H1 (cell line): ENCODE data around the gene TOB1. TPM values are rescaled to one million over a fixed set of nuclear protein-coding genes. Genes with fewer than 3 reads are reported as not detected.

Experiments used
- CTCF ChIA-PET: fragments of 300-600 bp; sonication (Branson Sonifier 250); formaldehyde crosslinking; loops from one replicate; lab custom pipeline; 2021; ENCODE audit not compliant: partially characterized antibody; lab: Charles Lee
- POLR2A ChIA-PET: fragments of 300-600 bp; sonication (Branson Sonifier 250); formaldehyde crosslinking; loops from one replicate; lab custom pipeline; 2021; ENCODE audit warnings: inconsistent platforms; ENCODE audit not compliant: partially characterized antibody; lab: Charles Lee
- DNase-seq, 2 experiments: peaks; one replicate each; pipeline versions ENCODE4 v3.0.0 to v3.0.0-alpha.2; 2010 to 2022; ENCODE audit warnings: low spot score in 2 of 2, low read depth in 1 of 2, mixed read lengths in 1 of 2
- FAIRE-seq: peaks from 2 replicates; lab custom pipeline; 2011; peaks lifted over from hg19 to GRCh38; lab: Jason Lieb, UNC
- H2AFZ ChIP-seq: 2 replicates; pipeline ENCODE4 v1.8.1; 2012; ENCODE audit warnings: low read length, inconsistent platforms
- H2AK5ac ChIP-seq: 2 replicates; pipeline ENCODE4 v1.6.1; 2013; ENCODE audit warnings: low read depth, low read length
- H2BK120ac ChIP-seq: replicated peaks from 2 replicates; pipeline ENCODE3; 2013; ENCODE audit warnings: low read depth, low read length, inconsistent platforms
- H2BK12ac ChIP-seq: 2 replicates; pipeline ENCODE4 v1.6.1; 2013; ENCODE audit warnings: low read depth, low read length
- H2BK15ac ChIP-seq: 2 replicates; pipeline ENCODE4 v1.6.1; 2013; ENCODE audit warnings: low read length
- H2BK20ac ChIP-seq: 2 replicates; pipeline ENCODE4 v1.6.1; 2013; ENCODE audit warnings: low read length
- H2BK5ac ChIP-seq: 2 replicates; pipeline ENCODE4 v1.6.1; 2013; ENCODE audit warnings: low read depth, low read length
- H3K14ac ChIP-seq: 2 replicates; pipeline ENCODE4 v1.6.1; 2013; ENCODE audit warnings: inconsistent platforms; ENCODE audit not compliant: insufficient read length
- H3K18ac ChIP-seq: 2 replicates; pipeline ENCODE4 v1.6.1; 2013; ENCODE audit warnings: low read length; ENCODE audit errors: extremely low read depth
- H3K23ac ChIP-seq: 2 replicates; pipeline ENCODE4 v1.6.1; 2013; ENCODE audit warnings: inconsistent platforms; ENCODE audit not compliant: insufficient read length
- H3K23me2 ChIP-seq: 2 replicates; pipeline ENCODE4 v1.6.1; 2013; ENCODE audit warnings: low read depth, low read length
- H3K27ac ChIP-seq: 2 replicates; pipeline ENCODE4 v1.6.1; 2011; ENCODE audit warnings: low read depth, low read length, inconsistent platforms
- H3K27me3 ChIP-seq, 4 experiments: replicated peaks in 1 of 4; 1 replicate in 1 of 4; 2 replicates in 3 of 4; pipeline versions ENCODE4 v1.6.1 to v1.8.1; 2011 to 2013; ENCODE audit warnings: low read length in 3 of 4, mild to moderate bottlenecking in 3 of 4, inconsistent platforms in 2 of 4, mixed read lengths in 2 of 4, moderate library complexity in 1 of 4; ENCODE audit not compliant: control insufficient read depth in 3 of 4, insufficient read depth in 3 of 4; ENCODE audit errors: extremely low read depth in 1 of 4
- H3K36me3 ChIP-seq, 4 experiments: 2 replicates each; pipeline versions ENCODE4 v1.6.1 to v1.8.1; 2011 to 2013; ENCODE audit warnings: mild to moderate bottlenecking in 4 of 4, low read length in 3 of 4, moderate library complexity in 2 of 4, control low read depth in 1 of 4, inconsistent platforms in 1 of 4; ENCODE audit not compliant: insufficient read depth in 4 of 4, control insufficient read depth in 2 of 4
- H3K4ac ChIP-seq: replicated peaks from 2 replicates; pipeline ENCODE3; 2013; ENCODE audit warnings: low read length, low read depth, mixed read lengths, inconsistent platforms; ENCODE audit not compliant: insufficient read length
- H3K4me1 ChIP-seq, 4 experiments: replicated peaks in 1 of 4; 1 replicate in 1 of 4; 2 replicates in 3 of 4; pipeline versions ENCODE4 v1.6.1 to v1.8.1; 2011 to 2013; ENCODE audit warnings: low read length in 3 of 4, inconsistent platforms in 2 of 4, mixed read lengths in 1 of 4; ENCODE audit not compliant: insufficient read depth in 4 of 4, control insufficient read depth in 3 of 4
- H3K4me2 ChIP-seq, 2 experiments: 2 replicates each; pipeline versions ENCODE4 v1.6.1 to v1.8.1; 2011 to 2013; ENCODE audit warnings: low read depth in 2 of 2, low read length in 2 of 2, control low read depth in 1 of 2, inconsistent platforms in 1 of 2, mild to moderate bottlenecking in 1 of 2; ENCODE audit not compliant: insufficient read depth in 1 of 2
- H3K4me3 ChIP-seq, 4 experiments: fragments of 200-600, 300-600 bp in 1 of 4; sonication (generic), shearing (Covaris generic), sonication (Bioruptor Twin) in 1 of 4; 2 replicates each; pipeline versions ENCODE4 v1.5.1 to v1.8.1; 2011 to 2016; ENCODE audit warnings: low read length in 4 of 4, low read depth in 3 of 4, control low read depth in 2 of 4, inconsistent platforms in 2 of 4, mild to moderate bottlenecking in 2 of 4, mixed read lengths in 1 of 4, moderate library complexity in 1 of 4; ENCODE audit not compliant: insufficient read depth in 2 of 4; ENCODE audit errors: extremely low read depth in 1 of 4
- H3K56ac ChIP-seq: replicated peaks from 2 replicates; pipeline ENCODE3; 2013; ENCODE audit warnings: low read depth, mild to moderate bottlenecking, mixed read lengths, low read length, inconsistent platforms; ENCODE audit not compliant: insufficient read length
- H3K79me1 ChIP-seq: 2 replicates; pipeline ENCODE4 v1.6.1; 2013; ENCODE audit warnings: low read depth, low read length, control low read depth
- H3K79me2 ChIP-seq, 2 experiments: 2 replicates each; pipeline versions ENCODE4 v1.6.1 to v1.8.1; 2012 to 2013; ENCODE audit warnings: low read length in 2 of 2, mild to moderate bottlenecking in 2 of 2, inconsistent platforms in 1 of 2; ENCODE audit not compliant: insufficient read depth in 2 of 2, control insufficient read depth in 1 of 2
- H3K9ac ChIP-seq, 4 experiments: replicated peaks in 1 of 4; 1 replicate in 1 of 4; 2 replicates in 3 of 4; pipeline versions ENCODE4 v1.6.1 to v1.8.1; 2011 to 2013; ENCODE audit warnings: low read depth in 3 of 4, low read length in 3 of 4, control low read depth in 2 of 4, mild to moderate bottlenecking in 2 of 4, moderate library complexity in 2 of 4, inconsistent platforms in 1 of 4; ENCODE audit errors: extremely low read depth in 1 of 4
- H3K9me3 ChIP-seq, 2 experiments: 2 replicates each; pipeline versions ENCODE4 v1.6.1 to v1.8.1; 2012 to 2013; ENCODE audit warnings: mild to moderate bottlenecking in 2 of 2, moderate library complexity in 2 of 2, control low read depth in 1 of 2, inconsistent platforms in 1 of 2, low read depth in 1 of 2, low read length in 1 of 2, mixed read lengths in 1 of 2; ENCODE audit not compliant: insufficient read depth in 2 of 2
- H4K20me1 ChIP-seq, 2 experiments: replicated peaks in 1 of 2; 2 replicates each; pipeline versions ENCODE3 to v1.8.1; 2011 to 2013; ENCODE audit warnings: inconsistent platforms in 2 of 2, low read length in 2 of 2, mild to moderate bottlenecking in 1 of 2; ENCODE audit not compliant: insufficient read depth in 2 of 2, control insufficient read depth in 1 of 2
- H4K5ac ChIP-seq: 2 replicates; pipeline ENCODE4 v1.6.1; 2013; ENCODE audit warnings: low read length, low read depth, mixed read lengths, inconsistent platforms; ENCODE audit not compliant: insufficient read length
- H4K8ac ChIP-seq: 2 replicates; pipeline ENCODE4 v1.8.0; 2013; ENCODE audit warnings: mild to moderate bottlenecking, moderate library complexity, low read length, inconsistent platforms; ENCODE audit not compliant: insufficient read depth; ENCODE audit errors: extremely low read depth
- H4K91ac ChIP-seq: replicated peaks from 2 replicates; pipeline ENCODE3; 2013; ENCODE audit warnings: low read length, mixed read lengths, inconsistent platforms; ENCODE audit not compliant: insufficient read length
- CHD2 ChIP-seq: IDR thresholded peaks from 2 replicates; pipeline ENCODE4 v1.6.1; 2012; ENCODE audit warnings: low read length, improper control_type of control experiment
- GTF2F1 ChIP-seq: IDR thresholded peaks from 2 replicates; pipeline ENCODE4 v1.6.1; 2012; ENCODE audit warnings: low read depth, low read length, improper control_type of control experiment, borderline replicate concordance
- JUN ChIP-seq: IDR thresholded peaks from 2 replicates; pipeline ENCODE4 v1.6.1; 2011; ENCODE audit warnings: low read depth, mild to moderate bottlenecking, improper control_type of control experiment, low read length
- RAD21 ChIP-seq, 2 experiments: IDR thresholded peaks in 1 of 2; conservative IDR thresholded peaks in 1 of 2; 2 replicates each; pipeline ENCODE4 v1.6.1; 2011; ENCODE audit warnings: low read depth in 2 of 2, low read length in 2 of 2, improper control_type of control experiment in 1 of 2, inconsistent platforms in 1 of 2, mild to moderate bottlenecking in 1 of 2, moderate library complexity in 1 of 2
- RXRA ChIP-seq: IDR thresholded peaks from 2 replicates; pipeline ENCODE4 v1.6.1; 2011; ENCODE audit warnings: low read depth, mild to moderate bottlenecking, low read length, moderate library complexity; ENCODE audit not compliant: insufficient read depth
- SAP30 ChIP-seq: fragments of 300-600 bp; sonication (generic); IDR thresholded peaks from 2 replicates; pipeline ENCODE4 v1.7.1; 2012; ENCODE audit warnings: low read length, moderate library complexity, mild to moderate bottlenecking, inconsistent platforms; ENCODE audit not compliant: insufficient read depth, insufficient replicate concordance
- SP1 ChIP-seq: IDR thresholded peaks from 2 replicates; pipeline ENCODE4 v1.6.1; 2011; ENCODE audit warnings: low read depth, low read length
- TAF1 ChIP-seq: IDR thresholded peaks from 2 replicates; pipeline ENCODE4 v1.6.1; 2011; ENCODE audit warnings: mild to moderate bottlenecking, low read depth, low read length
- TEAD4 ChIP-seq: IDR thresholded peaks from 2 replicates; pipeline ENCODE4 v1.6.1; 2012; ENCODE audit warnings: low read depth, low read length, inconsistent platforms, mixed read lengths
- WGBS, 2 experiments: shearing (Covaris generic) in 1 of 2; methylation state at CpG; one replicate each; pipeline versions ENCODE4 v1.1.6 to v1.1.7; 2013 to 2015; ENCODE audit warnings: low lambda C conversion rate in 2 of 2, mixed read lengths in 2 of 2, inconsistent platforms in 1 of 2, low coverage in 1 of 2, missing lambda C conversion rate in 1 of 2; ENCODE audit not compliant: insufficient replicate concordance in 2 of 2, insufficient coverage in 1 of 2, insufficient read length in 1 of 2; ENCODE audit errors: extremely low coverage in 1 of 2, missing lambda C conversion rate in 1 of 2; 5-methylcytosine and 5-hydroxymethylcytosine counted together
- polyA plus RNA-seq, 7 experiments: library from polyadenylated mRNA; depleted of rRNA in 3 of 7; stranded (reverse) in 5 of 7; unstranded in 2 of 7; fragments of >200 nt in 5 of 7; fragments of 200-250 nt in 2 of 7; gene quantifications; 1 replicate in 5 of 7; 2 replicates in 1 of 7; 4 replicates in 1 of 7; pipeline versions ENCODE4 v1.2.1 to v1.2.3, GENCODE V29; 2011 to 2013; ENCODE audit warnings: missing spikeins in 2 of 7, mixed read lengths in 2 of 7
- total RNA-seq: library from RNA; stranded (reverse); fragmentation: NEBNext Ultra II Directional; extraction: Animal tissue kit (Norgen Biotek cat#: 25700); gene quantifications from 2 replicates; pipeline ENCODE4 v1.2.1, GENCODE V29; 2021
- TF ChIP-seq, protein P1 (sequence below): IDR thresholded peaks from 2 replicates; pipeline ENCODE4 v1.6.1; 2012; ENCODE audit warnings: inconsistent platforms
- TF ChIP-seq, protein P2 (sequence below): IDR thresholded peaks from 2 replicates; pipeline ENCODE4 v1.6.1; 2011; ENCODE audit warnings: low read depth, mild to moderate bottlenecking, low read length; ENCODE audit not compliant: insufficient read depth

The TOB1 gene
- total and polyA plus RNA-seq, 2 of the 8 experiments (the other 6 are each of a cell fraction or from before 2014, with no cell fraction given) = 14.4 to 20.8 TPM

DNA sequence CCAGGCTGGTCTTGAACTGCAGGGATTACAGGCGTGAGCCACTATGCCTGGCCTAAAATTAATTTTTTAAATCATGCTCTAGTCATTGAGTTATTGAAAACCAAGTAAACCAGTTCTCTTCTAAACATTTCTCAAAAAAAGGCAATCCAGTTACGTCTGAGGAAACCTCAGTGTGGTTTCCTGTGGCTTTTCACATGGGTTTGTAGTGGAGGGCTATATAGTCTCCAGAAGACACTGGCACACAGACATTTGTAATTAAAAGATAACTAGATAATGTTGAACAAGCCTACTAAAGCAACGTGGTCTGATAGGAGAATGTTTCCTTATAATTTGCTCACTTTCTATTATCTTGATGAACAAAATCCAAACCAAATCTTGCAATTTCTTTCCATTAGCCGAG lies 5.2 kb upstream of the TOB1 start:
- no peak overlapping the region for H2AFZ ChIP-seq
- no peak overlapping the region for H4K91ac ChIP-seq
- no peak overlapping the region for H3K56ac ChIP-seq
- FAIRE-seq (no peak), DNase-seq (no peak)
- H2AK5ac ChIP-seq = no peak overlapping the region
- H3K27ac ChIP-seq = no peak overlapping the region
- no peaks in the 10 kb centered on the region for H3K79me2 ChIP-seq
- no peak overlapping the region for H2BK120ac ChIP-seq
- H3K4ac ChIP-seq = no peak overlapping the region
- H2BK15ac ChIP-seq = no peak overlapping the region
- no peak overlapping the region for H3K4me2 ChIP-seq
- H3K79me1 ChIP-seq = no peaks in the 10 kb centered on the region
- peaks cover 0 to 2% (median 0%) of the 10 kb centered on the region in 4 experiments; a peak in 1 of 7 replicates for H3K4me1 ChIP-seq
- no peak overlapping the region for H4K8ac ChIP-seq
- no peak overlapping the region for H4K5ac ChIP-seq
- 89% methylated on average over 4 of the region's 4 CpGs; no CpG with 5 or more reads in 1 of the 2 experiments for WGBS, 2 experiments
- no peak overlapping the region for H3K14ac ChIP-seq
- H3K23me2 ChIP-seq = peaks cover 4% of the 10 kb centered on the region; the same call in 1 of the 2 replicates
- H2BK12ac ChIP-seq = no peak overlapping the region
- ChIA-PET POLR2A (no interaction called here), CTCF (interaction anchor here (1.1 to 4.0 kb wide), 6 partner anchors 10 to 88 kb away, joined by 3 to 9 read pairs (median 4); no protein-coding TSS in a partner anchor)
- H2BK5ac ChIP-seq = no peak overlapping the region
- H3K9ac ChIP-seq = no peak overlapping the region
- H2BK20ac ChIP-seq = no peak overlapping the region
- H3K9me3 ChIP-seq = no peaks in the 10 kb centered on the region
- no peak overlapping the region for H3K18ac ChIP-seq
- H3K4me3 ChIP-seq = no peak overlapping the region
- H3K27me3 ChIP-seq = no peaks in the 10 kb centered on the region
- H3K23ac ChIP-seq = no peak overlapping the region
- H3K36me3 ChIP-seq = no peaks in the 10 kb centered on the region
- no peaks in the 10 kb centered on the region for H4K20me1 ChIP-seq
- TF ChIP-seq, protein P1, sequence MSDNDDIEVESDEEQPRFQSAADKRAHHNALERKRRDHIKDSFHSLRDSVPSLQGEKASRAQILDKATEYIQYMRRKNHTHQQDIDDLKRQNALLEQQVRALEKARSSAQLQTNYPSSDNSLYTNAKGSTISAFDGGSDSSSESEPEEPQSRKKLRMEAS = no peak
- no peak for TF ChIP-seq GTF2F1
- TF ChIP-seq SAP30 = no peak
- TF ChIP-seq TEAD4 = no peak
- no peak for TF ChIP-seq SP1
- no peak for TF ChIP-seq RAD21 (IDR thresholded peaks at IDR 0.05 in 1 of 2, conservative IDR thresholded peaks at IDR 0.05 in 1 of 2; ENCODE audit: low read depth in 2 of 2, low read length in 2 of 2)
- no peak for TF ChIP-seq TAF1
- TF ChIP-seq JUN = no peak
- TF ChIP-seq CHD2 = no peak
- TF ChIP-seq, protein P2, sequence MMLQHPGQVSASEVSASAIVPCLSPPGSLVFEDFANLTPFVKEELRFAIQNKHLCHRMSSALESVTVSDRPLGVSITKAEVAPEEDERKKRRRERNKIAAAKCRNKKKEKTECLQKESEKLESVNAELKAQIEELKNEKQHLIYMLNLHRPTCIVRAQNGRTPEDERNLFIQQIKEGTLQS = no peak
- no peak for TF ChIP-seq RXRA
